Fibroblast of lung (primary cell): ENCODE data around the gene CNTN4. TPM values are rescaled to one million over a fixed set of nuclear protein-coding genes. Genes with fewer than 3 reads are reported as not detected.

Experiments used
- DNase-seq, 2 donors: peaks; one replicate each; pipeline versions ENCODE4 v3.0.0 to v3.0.0-alpha.2; 2010; ENCODE audit warnings: low read depth in 2 of 2
- H2AFZ ChIP-seq: 2 replicates; pipeline ENCODE4 v1.5.1; 2012; ENCODE audit warnings: low read length, control low read depth, inconsistent platforms
- H3K27ac ChIP-seq: 2 replicates; pipeline ENCODE4 v1.5.1; 2011; ENCODE audit warnings: low read length, control low read depth; ENCODE audit not compliant: insufficient read depth
- H3K27me3 ChIP-seq: 2 replicates; pipeline ENCODE4 v1.5.1; 2011; ENCODE audit warnings: mild to moderate bottlenecking, low read length; ENCODE audit not compliant: control insufficient read depth, insufficient read depth
- H3K36me3 ChIP-seq: 2 replicates; pipeline ENCODE4 v1.5.1; 2011; ENCODE audit warnings: low read length; ENCODE audit not compliant: control insufficient read depth, insufficient read depth
- H3K4me1 ChIP-seq: 2 replicates; pipeline ENCODE4 v1.5.1; 2011; ENCODE audit warnings: low read length; ENCODE audit not compliant: control insufficient read depth, insufficient read depth; ENCODE audit errors: extremely low read depth
- H3K4me2 ChIP-seq: 2 replicates; pipeline ENCODE4 v1.5.1; 2011; ENCODE audit warnings: low read length, control low read depth; ENCODE audit not compliant: insufficient read depth; ENCODE audit errors: extremely low read depth
- H3K4me3 ChIP-seq, 4 experiments: fragments of 200-600 bp in 1 of 4; sonication (generic) in 1 of 4; replicated peaks in 1 of 4; 2 replicates each; pipeline ENCODE4 v1.5.1; 2011 to 2016; ENCODE audit warnings: low read length in 4 of 4, low read depth in 3 of 4, mild to moderate bottlenecking in 3 of 4, control low read depth in 2 of 4, inconsistent platforms in 1 of 4, mixed read lengths in 1 of 4; ENCODE audit not compliant: insufficient read depth in 1 of 4; ENCODE audit errors: control extremely low read depth in 1 of 4
- H3K79me2 ChIP-seq: 2 replicates; pipeline ENCODE4 v1.5.1; 2012; ENCODE audit warnings: mild to moderate bottlenecking, low read length, inconsistent platforms; ENCODE audit not compliant: control insufficient read depth, insufficient read depth
- H3K9ac ChIP-seq: 2 replicates; pipeline ENCODE4 v1.5.1; 2011; ENCODE audit warnings: mild to moderate bottlenecking, low read length, control low read depth; ENCODE audit not compliant: insufficient read depth
- H3K9me3 ChIP-seq: 2 replicates; pipeline ENCODE4 v1.5.1; 2012; ENCODE audit warnings: low read depth, low read length; ENCODE audit not compliant: control insufficient read depth, insufficient read depth
- H4K20me1 ChIP-seq: 2 replicates; pipeline ENCODE4 v1.5.1; 2011; ENCODE audit warnings: low read length; ENCODE audit not compliant: control insufficient read depth, insufficient read depth; ENCODE audit errors: extremely low read depth
- CTCF ChIP-seq, 2 donors: IDR thresholded peaks in 1 of 2; conservative IDR thresholded peaks in 1 of 2; 1 replicate in 1 of 2; 2 replicates in 1 of 2; pipeline ENCODE4 v1.5.1; 2011 to 2012; ENCODE audit warnings: low read length in 2 of 2, control low read depth in 1 of 2, inconsistent platforms in 1 of 2, low read depth in 1 of 2, mild to moderate bottlenecking in 1 of 2
- EZH2 ChIP-seq: IDR thresholded peaks from 2 replicates; pipeline ENCODE4 v1.5.1; 2012; ENCODE audit warnings: low read length, control low read depth, mild to moderate bottlenecking; ENCODE audit errors: missing control alignments
- polyA plus RNA-seq, 2 donors: library from polyadenylated mRNA; depleted of rRNA in 1 of 2; stranded (reverse) in 1 of 2; unstranded in 1 of 2; fragments of >200 nt; gene quantifications; 2 replicates each; pipeline ENCODE4 v1.2.1, GENCODE V29; 2011 to 2012; ENCODE audit warnings: missing spikeins in 1 of 2
- total RNA-seq: library from RNA; depleted of rRNA; stranded (reverse); fragments of >200 nt; gene quantifications from 2 replicates; pipeline ENCODE4 v1.2.1, GENCODE V29; 2014

Gene CNTN4
- total and polyA plus RNA-seq, 2 donors (not counting 1 experiment from before 2014, with no cell fraction given): 0.17 to 0.69 TPM

GRCh38 chr3:2706144-2706835 lies 607.6 kb downstream of the CNTN4 start:
- Histone ChIP-seq H3K27ac (no peak overlapping the region), H3K9me3 (no peaks in the 10 kb centered on the region), H3K4me1 (no peaks in the 10 kb centered on the region), H3K4me3 (no peak overlapping the region), H3K36me3 (no peaks in the 10 kb centered on the region), H3K9ac (no peak overlapping the region), H3K27me3 (no peaks in the 10 kb centered on the region), H4K20me1 (no peaks in the 10 kb centered on the region), H2AFZ (no peak overlapping the region), H3K79me2 (no peaks in the 10 kb centered on the region), H3K4me2 (no peak overlapping the region)
- TF ChIP-seq EZH2: no peak
- TF ChIP-seq CTCF (conservative IDR thresholded peaks at IDR 0.05 in 1 of 2, IDR thresholded peaks at IDR 0.05 in 1 of 2; ENCODE audit: low read depth in 1 of 2, low read length in 2 of 2): no peak
- DNase-seq: no peak

GRCh38 chr3:2706836-2707210 lies 608.2 kb downstream of the CNTN4 start:
- no peak overlapping the region for H3K27ac ChIP-seq
- no peak overlapping the region for H3K9ac ChIP-seq
- H3K27me3 ChIP-seq: no peaks in the 10 kb centered on the region
- no peaks in the 10 kb centered on the region for H3K79me2 ChIP-seq
- H3K4me3 ChIP-seq: no peak overlapping the region
- TF ChIP-seq CTCF (conservative IDR thresholded peaks at IDR 0.05 in 1 of 2, IDR thresholded peaks at IDR 0.05 in 1 of 2; ENCODE audit: low read depth in 1 of 2, low read length in 2 of 2) (no peak), EZH2 (no peak)
- DNase-seq: no peak
- no peaks in the 10 kb centered on the region for H3K36me3 ChIP-seq
- no peaks in the 10 kb centered on the region for H4K20me1 ChIP-seq
- no peaks in the 10 kb centered on the region for H3K9me3 ChIP-seq
- no peak overlapping the region for H2AFZ ChIP-seq
- H3K4me1 ChIP-seq: no peaks in the 10 kb centered on the region
- H3K4me2 ChIP-seq: no peak overlapping the region

- TF ChIP-seq EZH2 (no peak), CTCF (conservative IDR thresholded peaks at IDR 0.05 in 1 of 2, IDR thresholded peaks at IDR 0.05 in 1 of 2; ENCODE audit: low read depth in 1 of 2, low read length in 2 of 2) (no peak)
- H3K9ac ChIP-seq: no peak overlapping the region
Measured at GRCh38 chr3:2711081-2711480, 612.4 kb downstream of the CNTN4 start.

More at GRCh38 chr3:2711081-2711480, 612.4 kb downstream of the CNTN4 start:
- Histone ChIP-seq H3K4me2 (no peak overlapping the region), H3K27me3 (no peaks in the 10 kb centered on the region), H3K4me3 (no peak overlapping the region), H3K36me3 (no peaks in the 10 kb centered on the region), H3K27ac (no peak overlapping the region), H3K9me3 (no peaks in the 10 kb centered on the region), H3K4me1 (no peaks in the 10 kb centered on the region), H3K79me2 (no peaks in the 10 kb centered on the region), H2AFZ (no peak overlapping the region), H4K20me1 (no peaks in the 10 kb centered on the region)
- no peak for DNase-seq
